Bladder microvascular endothelial cell (primary cell): ENCODE data around the gene PRSS8. TPM values are rescaled to one million over a fixed set of nuclear protein-coding genes. Genes with fewer than 3 reads are reported as not detected.

Experiments
- total RNA-seq: library from RNA; depleted of rRNA; stranded (reverse); fragments of >200 nt; gene quantifications from 2 replicates; pipeline ENCODE4 v1.2.3, GENCODE V29; 2014

The PRSS8 gene
- total RNA-seq = not detected in 2 replicates

DNA sequence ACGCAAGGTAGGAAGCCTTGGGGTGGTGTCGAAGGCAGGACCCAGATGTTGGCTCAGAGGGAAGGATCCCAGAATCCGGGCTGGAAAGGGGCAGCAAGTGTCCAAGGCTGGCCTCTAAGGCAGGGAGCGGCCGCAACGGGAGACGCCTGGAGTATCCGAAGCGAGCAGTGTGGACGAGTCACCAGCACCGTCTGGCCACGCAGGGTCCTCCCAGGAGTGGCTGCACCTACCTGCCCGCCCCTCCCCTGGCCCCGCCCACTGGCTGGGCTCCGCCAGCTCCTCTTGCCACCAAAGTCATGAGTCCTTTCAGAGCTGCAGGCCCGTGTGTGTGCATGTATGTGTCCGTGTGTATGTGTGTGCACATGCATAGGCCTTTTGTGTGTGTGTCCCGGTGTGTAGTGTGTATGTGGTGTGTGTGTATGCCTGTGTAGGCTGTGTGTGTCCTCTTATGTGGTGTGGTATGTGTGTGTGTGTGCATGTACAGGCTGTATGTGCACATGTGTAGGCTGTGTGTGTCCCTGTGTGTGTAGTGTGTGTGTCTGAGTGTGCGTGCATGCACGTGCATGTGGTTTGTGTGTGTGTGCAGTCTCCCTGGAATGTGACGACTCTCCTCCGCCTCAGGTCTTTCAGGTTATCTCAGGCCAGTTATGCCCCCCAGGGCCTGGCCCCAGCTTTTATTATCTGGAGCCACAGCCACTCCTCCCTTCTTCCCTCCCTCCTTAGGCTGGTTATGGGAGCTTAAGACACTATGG, at the start of gene PRSS8:
Gene PRSS8, minus strand, starts transcription at position 193 of the 752 bp plus-strand sequence. CDS start 229 bp downstream, outside the sequence.

GRCh38 chr16:31179747-31180459, 44.4 kb upstream of the PRSS8 start, which contains the start of gene FUS:
Gene FUS (plus strand): TSS chr16:31180139. CDS start chr16:31180215, 76 bp downstream.

DNA sequence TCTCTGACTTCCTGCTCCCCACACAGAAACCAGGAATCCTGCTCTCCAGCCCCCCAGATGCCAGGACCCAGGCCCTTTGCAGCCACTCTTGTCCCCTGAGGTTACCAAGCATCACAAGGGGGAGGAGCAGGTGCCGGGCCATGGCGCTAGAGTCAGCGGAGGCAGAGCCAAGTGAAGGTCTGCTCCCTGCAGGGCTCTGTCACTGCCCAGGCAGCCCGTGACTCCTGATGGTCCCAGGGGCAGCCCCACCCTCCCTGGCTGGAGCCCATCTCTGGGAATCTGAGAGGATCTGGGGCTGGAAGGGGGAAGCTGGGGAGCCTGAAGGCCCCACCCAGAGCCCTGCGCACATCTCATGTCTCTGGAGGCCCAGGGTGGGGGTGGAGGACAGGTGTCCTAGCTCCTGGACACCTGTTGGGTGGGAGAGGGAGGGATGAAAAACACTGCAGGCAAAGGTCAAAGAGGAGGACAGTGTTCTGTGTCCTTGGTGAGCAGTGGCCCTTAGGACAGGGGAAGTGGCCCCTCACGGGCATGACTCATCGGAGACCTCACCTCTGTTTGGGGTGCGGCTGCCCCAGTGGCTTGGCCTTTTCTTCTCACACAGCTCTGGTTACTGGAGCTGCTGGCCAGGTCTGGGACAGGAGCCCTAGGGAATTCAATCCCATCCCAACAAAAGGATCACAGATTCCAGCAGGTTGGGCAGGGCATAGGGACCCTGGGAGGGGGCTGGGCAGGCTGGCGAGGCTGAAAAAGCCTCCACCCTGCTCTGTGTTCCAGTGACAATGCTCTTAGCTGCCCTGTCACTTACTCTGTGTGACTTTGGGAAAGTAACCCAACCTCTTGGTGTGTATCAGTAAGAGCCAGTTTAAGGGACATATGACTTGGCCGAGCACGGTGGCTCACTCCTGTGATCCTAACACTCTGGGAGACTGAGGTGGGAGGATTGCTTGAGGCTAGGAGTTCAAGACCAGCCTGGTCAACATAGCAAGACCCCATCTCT, 14.7 kb upstream of the PRSS8 start, which contains the start of gene PRSS36:
Gene PRSS36, minus strand, starts transcription at position 173 of the 997 bp plus-strand sequence. Its CDS starts 31 bp downstream, at position 142.

GRCh38 chr16:31117384-31118222, 17.9 kb downstream of the PRSS8 start, which contains the start of gene KAT8:
Gene KAT8 (plus strand): TSS chr16:31117664. CDS start chr16:31117682, 18 bp downstream.

GRCh38 chr16:31108035-31108793, 27.3 kb downstream of the PRSS8 start, which contains the start of gene BCKDK:
Gene BCKDK (plus strand): TSS chr16:31108386. CDS start chr16:31109224, 838 bp downstream.

DNA sequence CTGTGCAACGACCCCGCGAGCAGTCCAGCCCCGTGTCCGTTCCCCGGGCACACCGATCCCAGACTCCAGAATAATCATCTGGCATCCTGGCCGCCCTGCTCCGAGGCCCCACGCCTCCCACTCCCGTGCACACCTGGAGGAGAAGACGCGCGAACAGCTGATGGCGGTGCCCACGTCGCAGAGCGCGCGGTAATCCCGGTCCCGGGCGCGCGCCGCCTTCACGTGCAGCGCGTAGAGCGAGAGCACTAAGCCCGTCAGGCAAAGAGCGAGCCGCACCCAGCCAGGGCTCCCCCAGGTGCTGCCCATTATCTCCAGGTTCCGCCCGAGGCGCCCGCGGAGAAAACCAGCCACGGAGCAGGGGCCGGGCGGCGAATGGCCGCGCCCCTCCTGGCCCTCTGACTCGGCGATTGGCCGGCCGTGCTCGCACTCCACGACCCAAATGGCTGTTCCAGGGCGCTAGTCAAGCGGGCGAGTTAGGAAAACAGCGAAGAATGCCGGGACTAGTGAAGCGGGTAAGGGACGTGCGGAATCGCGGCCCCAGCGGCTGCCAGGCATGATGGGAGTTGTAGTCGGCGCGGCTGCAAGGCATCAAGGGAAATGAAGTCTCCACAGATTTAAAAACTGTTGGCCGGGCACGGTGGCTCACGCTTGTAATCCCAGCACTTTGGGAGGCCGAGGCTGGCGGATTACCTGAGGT, 41.0 kb downstream of the PRSS8 start, which contains the start of gene VKORC1:
Gene VKORC1, minus strand, starts transcription at position 374 of the 697 bp plus-strand sequence. Its CDS starts 68 bp downstream, at position 306.

GRCh38 chr16:31088459-31089183, 46.9 kb downstream of the PRSS8 start, which contains the start of gene PRSS53:
Gene PRSS53 (minus strand): TSS chr16:31088943. CDS start chr16:31088809, 134 bp downstream.

Other genes with a start within 250 kb of the PRSS8 start
- 23.1 and 27.8 TPM in 2 replicates for gene BCL7C, start 241.7 kb downstream of the PRSS8 start, total RNA-seq
- under 0.01 and 0.19 TPM in 2 replicates for gene CTF1, start 239.1 kb downstream of the PRSS8 start, total RNA-seq
- 14.0 and 15.2 TPM in 2 replicates for gene FBXL19, start 212.2 kb downstream of the PRSS8 start, total RNA-seq
- 13.5 and 16.0 TPM in 2 replicates for gene ORAI3, start 186.7 kb downstream of the PRSS8 start, total RNA-seq
- gene SETD1A, start 178.0 kb downstream of the PRSS8 start, total RNA-seq = 1.6 and 5.4 TPM in 2 replicates
- gene HSD3B7, start 150.5 kb downstream of the PRSS8 start, total RNA-seq = 17.3 and 22.2 TPM in 2 replicates
- gene STX1B, start 125.1 kb downstream of the PRSS8 start, total RNA-seq = 1.1 TPM in 1 of 2 replicates, not detected in the other
- 19.3 and 35.1 TPM in 2 replicates for gene STX4, start 102.2 kb downstream of the PRSS8 start, total RNA-seq
- 5.7 and 6.3 TPM in 2 replicates for gene ZNF668, start 61.5 kb downstream of the PRSS8 start, total RNA-seq
- gene ZNF646, start 61.3 kb downstream of the PRSS8 start, total RNA-seq = 7.8 and 16.0 TPM in 2 replicates
- 0.81 and 1.6 TPM in 2 replicates for gene PRSS53, start 46.8 kb downstream of the PRSS8 start, total RNA-seq
- gene VKORC1, start 40.9 kb downstream of the PRSS8 start, total RNA-seq = 59.1 and 60.7 TPM in 2 replicates
- 12.3 and 19.4 TPM in 2 replicates for gene BCKDK, start 27.3 kb downstream of the PRSS8 start, total RNA-seq
- 27.8 and 36.9 TPM in 2 replicates for gene KAT8, start 18.1 kb downstream of the PRSS8 start, total RNA-seq
- 0.31 TPM in 1 of 2 replicates, not detected in the other for gene PRSS36, start 14.3 kb upstream of the PRSS8 start, total RNA-seq
- 29.5 and 62.4 TPM in 2 replicates for gene FUS, start 44.4 kb upstream of the PRSS8 start, total RNA-seq
- gene PYCARD, start 67.0 kb upstream of the PRSS8 start, total RNA-seq = 39.4 and 93.4 TPM in 2 replicates
- gene TRIM72, start 78.4 kb upstream of the PRSS8 start, total RNA-seq = not detected in 2 replicates
- not detected in 2 replicates for gene PYDC1, start 81.4 kb upstream of the PRSS8 start, total RNA-seq
- gene ITGAM, start 124.2 kb upstream of the PRSS8 start, total RNA-seq = 0.25 TPM in 1 of 2 replicates, not detected in the other
- gene ITGAX, start 219.4 kb upstream of the PRSS8 start, total RNA-seq = 0.16 and 0.31 TPM in 2 replicates